ENCODE data around the gene BOD1.

DNA sequence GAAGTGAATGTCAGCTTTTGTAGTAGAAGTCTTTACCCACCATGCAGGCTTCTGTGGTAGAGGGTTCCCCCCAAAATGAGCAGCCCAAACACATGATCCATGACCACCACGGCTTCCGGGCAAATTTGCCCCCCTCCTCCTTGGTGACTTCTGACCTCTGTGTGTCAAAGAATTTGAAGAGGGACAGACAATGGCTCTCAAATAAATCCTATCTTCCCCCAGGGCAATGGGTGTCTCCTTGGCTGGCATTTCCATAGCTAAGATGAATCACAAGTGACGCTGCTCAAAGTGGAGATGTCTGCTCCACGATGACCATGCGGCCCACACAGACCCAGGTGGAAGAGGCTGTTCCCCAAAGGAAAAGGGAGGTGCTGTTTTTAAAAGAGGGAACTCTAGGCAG, 30.2 kb upstream of the BOD1 start:
- no peak for TF ChIP-seq PHF8 (IDR thresholded peaks at IDR 0.05; ENCODE audit: borderline replicate concordance, low read depth)
- TF ChIP-seq MYC (IDR thresholded peaks at IDR 0.05; ENCODE audit: borderline replicate concordance, low read length) = no peak
- TF ChIP-seq NFE2L2 (conservative IDR thresholded peaks at IDR 0.05; ENCODE audit: low read length) = no peak
- no peak for TF ChIP-seq POLR2A (IDR thresholded peaks at IDR 0.05; ENCODE audit: low read length)
- no peak for TF ChIP-seq MAZ (IDR thresholded peaks at IDR 0.05; ENCODE audit: borderline replicate concordance, low read depth, low read length)
- no peak for TF ChIP-seq E2F6 (IDR thresholded peaks at IDR 0.05; ENCODE audit: borderline replicate concordance, low read depth)
- TF ChIP-seq, protein P1, sequence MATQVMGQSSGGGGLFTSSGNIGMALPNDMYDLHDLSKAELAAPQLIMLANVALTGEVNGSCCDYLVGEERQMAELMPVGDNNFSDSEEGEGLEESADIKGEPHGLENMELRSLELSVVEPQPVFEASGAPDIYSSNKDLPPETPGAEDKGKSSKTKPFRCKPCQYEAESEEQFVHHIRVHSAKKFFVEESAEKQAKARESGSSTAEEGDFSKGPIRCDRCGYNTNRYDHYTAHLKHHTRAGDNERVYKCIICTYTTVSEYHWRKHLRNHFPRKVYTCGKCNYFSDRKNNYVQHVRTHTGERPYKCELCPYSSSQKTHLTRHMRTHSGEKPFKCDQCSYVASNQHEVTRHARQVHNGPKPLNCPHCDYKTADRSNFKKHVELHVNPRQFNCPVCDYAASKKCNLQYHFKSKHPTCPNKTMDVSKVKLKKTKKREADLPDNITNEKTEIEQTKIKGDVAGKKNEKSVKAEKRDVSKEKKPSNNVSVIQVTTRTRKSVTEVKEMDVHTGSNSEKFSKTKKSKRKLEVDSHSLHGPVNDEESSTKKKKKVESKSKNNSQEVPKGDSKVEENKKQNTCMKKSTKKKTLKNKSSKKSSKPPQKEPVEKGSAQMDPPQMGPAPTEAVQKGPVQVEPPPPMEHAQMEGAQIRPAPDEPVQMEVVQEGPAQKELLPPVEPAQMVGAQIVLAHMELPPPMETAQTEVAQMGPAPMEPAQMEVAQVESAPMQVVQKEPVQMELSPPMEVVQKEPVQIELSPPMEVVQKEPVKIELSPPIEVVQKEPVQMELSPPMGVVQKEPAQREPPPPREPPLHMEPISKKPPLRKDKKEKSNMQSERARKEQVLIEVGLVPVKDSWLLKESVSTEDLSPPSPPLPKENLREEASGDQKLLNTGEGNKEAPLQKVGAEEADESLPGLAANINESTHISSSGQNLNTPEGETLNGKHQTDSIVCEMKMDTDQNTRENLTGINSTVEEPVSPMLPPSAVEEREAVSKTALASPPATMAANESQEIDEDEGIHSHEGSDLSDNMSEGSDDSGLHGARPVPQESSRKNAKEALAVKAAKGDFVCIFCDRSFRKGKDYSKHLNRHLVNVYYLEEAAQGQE (IDR thresholded peaks at IDR 0.05) = no peak
- no peak for TF ChIP-seq KDM1A (IDR thresholded peaks at IDR 0.05; ENCODE audit: low read depth)
- TF ChIP-seq MAX (IDR thresholded peaks at IDR 0.05) = no peak
- no peak for TF ChIP-seq POLR2AphosphoS2 (conservative IDR thresholded peaks at IDR 0.05; ENCODE audit: low read length)
- TF ChIP-seq, protein P2, sequence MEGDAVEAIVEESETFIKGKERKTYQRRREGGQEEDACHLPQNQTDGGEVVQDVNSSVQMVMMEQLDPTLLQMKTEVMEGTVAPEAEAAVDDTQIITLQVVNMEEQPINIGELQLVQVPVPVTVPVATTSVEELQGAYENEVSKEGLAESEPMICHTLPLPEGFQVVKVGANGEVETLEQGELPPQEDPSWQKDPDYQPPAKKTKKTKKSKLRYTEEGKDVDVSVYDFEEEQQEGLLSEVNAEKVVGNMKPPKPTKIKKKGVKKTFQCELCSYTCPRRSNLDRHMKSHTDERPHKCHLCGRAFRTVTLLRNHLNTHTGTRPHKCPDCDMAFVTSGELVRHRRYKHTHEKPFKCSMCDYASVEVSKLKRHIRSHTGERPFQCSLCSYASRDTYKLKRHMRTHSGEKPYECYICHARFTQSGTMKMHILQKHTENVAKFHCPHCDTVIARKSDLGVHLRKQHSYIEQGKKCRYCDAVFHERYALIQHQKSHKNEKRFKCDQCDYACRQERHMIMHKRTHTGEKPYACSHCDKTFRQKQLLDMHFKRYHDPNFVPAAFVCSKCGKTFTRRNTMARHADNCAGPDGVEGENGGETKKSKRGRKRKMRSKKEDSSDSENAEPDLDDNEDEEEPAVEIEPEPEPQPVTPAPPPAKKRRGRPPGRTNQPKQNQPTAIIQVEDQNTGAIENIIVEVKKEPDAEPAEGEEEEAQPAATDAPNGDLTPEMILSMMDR (IDR thresholded peaks at IDR 0.05) = no peak
- TF ChIP-seq RAD21 (conservative IDR thresholded peaks at IDR 0.05 in 1 of 2, IDR thresholded peaks at IDR 0.05 in 1 of 2) = no peak
- no peak for TF ChIP-seq CHD2 (IDR thresholded peaks at IDR 0.05; ENCODE audit: low read length, partially characterized antibody)
- no peak for TF ChIP-seq RNF2 (IDR thresholded peaks at IDR 0.05; ENCODE audit: borderline replicate concordance, low read depth)

All from A549 (cell line).